Panc1 (cell line): ENCODE data around the gene ARMCX4.

Experiments
- POLR2AphosphoS5 ChIP-seq: IDR thresholded peaks from 2 replicates; pipeline ENCODE4 v1.6.1; 2012; ENCODE audit warnings: mild to moderate bottlenecking, low read depth, low read length, moderate library complexity
- SIN3A ChIP-seq: IDR thresholded peaks from 2 replicates; pipeline ENCODE4 v1.6.1; 2012; ENCODE audit warnings: low read depth, mild to moderate bottlenecking, low read length, moderate library complexity, borderline replicate concordance; ENCODE audit not compliant: insufficient read depth
- TCF7L2 ChIP-seq: IDR thresholded peaks from 2 replicates; pipeline ENCODE4 v1.6.1; 2011; ENCODE audit warnings: mild to moderate bottlenecking, low read depth, low read length, inconsistent platforms
- TF ChIP-seq, protein P1 (sequence below): fragments of 450-650 bp; IDR thresholded peaks from 2 replicates; pipeline ENCODE4 v1.5.1; 2017; ENCODE audit warnings: mild to moderate bottlenecking
- TF ChIP-seq, protein P2 (sequence below), 2 experiments: IDR thresholded peaks; 2 replicates each; pipeline ENCODE4 v1.6.1; 2011 to 2012; ENCODE audit warnings: low read depth in 2 of 2, control low read depth in 1 of 2, low read length in 1 of 2, mild to moderate bottlenecking in 1 of 2, moderate library complexity in 1 of 2; ENCODE audit not compliant: insufficient read depth in 1 of 2

DNA sequence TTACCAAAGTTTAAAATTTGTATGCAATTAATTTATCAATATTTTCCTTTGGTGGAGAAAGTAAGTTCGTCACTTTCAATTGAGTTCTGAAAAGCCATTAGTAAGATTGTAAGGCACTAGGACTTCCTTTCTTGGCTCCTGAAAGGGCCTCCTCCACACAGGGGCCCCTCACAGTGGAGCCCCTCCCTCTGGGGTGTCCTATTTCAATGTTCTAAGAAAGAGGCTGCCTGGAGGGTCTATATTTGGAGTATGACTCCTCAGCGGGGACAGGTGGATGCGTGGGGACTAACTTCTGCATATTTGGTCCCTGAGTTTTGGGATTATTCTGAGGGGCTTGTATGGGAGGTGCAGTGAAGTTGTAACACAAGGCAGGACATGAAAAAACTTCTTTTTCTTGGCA is 1.6 kb upstream of the ARMCX4 start:
- TF ChIP-seq, protein P1, sequence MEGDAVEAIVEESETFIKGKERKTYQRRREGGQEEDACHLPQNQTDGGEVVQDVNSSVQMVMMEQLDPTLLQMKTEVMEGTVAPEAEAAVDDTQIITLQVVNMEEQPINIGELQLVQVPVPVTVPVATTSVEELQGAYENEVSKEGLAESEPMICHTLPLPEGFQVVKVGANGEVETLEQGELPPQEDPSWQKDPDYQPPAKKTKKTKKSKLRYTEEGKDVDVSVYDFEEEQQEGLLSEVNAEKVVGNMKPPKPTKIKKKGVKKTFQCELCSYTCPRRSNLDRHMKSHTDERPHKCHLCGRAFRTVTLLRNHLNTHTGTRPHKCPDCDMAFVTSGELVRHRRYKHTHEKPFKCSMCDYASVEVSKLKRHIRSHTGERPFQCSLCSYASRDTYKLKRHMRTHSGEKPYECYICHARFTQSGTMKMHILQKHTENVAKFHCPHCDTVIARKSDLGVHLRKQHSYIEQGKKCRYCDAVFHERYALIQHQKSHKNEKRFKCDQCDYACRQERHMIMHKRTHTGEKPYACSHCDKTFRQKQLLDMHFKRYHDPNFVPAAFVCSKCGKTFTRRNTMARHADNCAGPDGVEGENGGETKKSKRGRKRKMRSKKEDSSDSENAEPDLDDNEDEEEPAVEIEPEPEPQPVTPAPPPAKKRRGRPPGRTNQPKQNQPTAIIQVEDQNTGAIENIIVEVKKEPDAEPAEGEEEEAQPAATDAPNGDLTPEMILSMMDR: no peak
- TF ChIP-seq POLR2AphosphoS5 (no peak), TCF7L2 (no peak), SIN3A (no peak)
- TF ChIP-seq, protein P2, sequence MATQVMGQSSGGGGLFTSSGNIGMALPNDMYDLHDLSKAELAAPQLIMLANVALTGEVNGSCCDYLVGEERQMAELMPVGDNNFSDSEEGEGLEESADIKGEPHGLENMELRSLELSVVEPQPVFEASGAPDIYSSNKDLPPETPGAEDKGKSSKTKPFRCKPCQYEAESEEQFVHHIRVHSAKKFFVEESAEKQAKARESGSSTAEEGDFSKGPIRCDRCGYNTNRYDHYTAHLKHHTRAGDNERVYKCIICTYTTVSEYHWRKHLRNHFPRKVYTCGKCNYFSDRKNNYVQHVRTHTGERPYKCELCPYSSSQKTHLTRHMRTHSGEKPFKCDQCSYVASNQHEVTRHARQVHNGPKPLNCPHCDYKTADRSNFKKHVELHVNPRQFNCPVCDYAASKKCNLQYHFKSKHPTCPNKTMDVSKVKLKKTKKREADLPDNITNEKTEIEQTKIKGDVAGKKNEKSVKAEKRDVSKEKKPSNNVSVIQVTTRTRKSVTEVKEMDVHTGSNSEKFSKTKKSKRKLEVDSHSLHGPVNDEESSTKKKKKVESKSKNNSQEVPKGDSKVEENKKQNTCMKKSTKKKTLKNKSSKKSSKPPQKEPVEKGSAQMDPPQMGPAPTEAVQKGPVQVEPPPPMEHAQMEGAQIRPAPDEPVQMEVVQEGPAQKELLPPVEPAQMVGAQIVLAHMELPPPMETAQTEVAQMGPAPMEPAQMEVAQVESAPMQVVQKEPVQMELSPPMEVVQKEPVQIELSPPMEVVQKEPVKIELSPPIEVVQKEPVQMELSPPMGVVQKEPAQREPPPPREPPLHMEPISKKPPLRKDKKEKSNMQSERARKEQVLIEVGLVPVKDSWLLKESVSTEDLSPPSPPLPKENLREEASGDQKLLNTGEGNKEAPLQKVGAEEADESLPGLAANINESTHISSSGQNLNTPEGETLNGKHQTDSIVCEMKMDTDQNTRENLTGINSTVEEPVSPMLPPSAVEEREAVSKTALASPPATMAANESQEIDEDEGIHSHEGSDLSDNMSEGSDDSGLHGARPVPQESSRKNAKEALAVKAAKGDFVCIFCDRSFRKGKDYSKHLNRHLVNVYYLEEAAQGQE (IDR thresholded peaks at IDR 0.05; ENCODE audit: insufficient read depth in 1 of 2, low read depth in 2 of 2, low read length in 1 of 2): no peak
